HCT116 (cell line): ENCODE data around the gene CNTN5.

ENCODE experiments used
- ELF1 ChIP-seq: IDR thresholded peaks from 2 replicates; pipeline ENCODE4 v1.6.1; 2012; ENCODE audit warnings: low read depth, borderline replicate concordance
- EZH2 ChIP-seq: fragments of 200-600 bp; sonication (generic); IDR thresholded peaks from 2 replicates; pipeline ENCODE4 v1.6.1; 2017; ENCODE audit warnings: antibody characterized with exemption, mixed run types
- SP1 ChIP-seq: IDR thresholded peaks from 2 replicates; pipeline ENCODE4 v1.6.1; 2012; ENCODE audit warnings: low read depth

DNA sequence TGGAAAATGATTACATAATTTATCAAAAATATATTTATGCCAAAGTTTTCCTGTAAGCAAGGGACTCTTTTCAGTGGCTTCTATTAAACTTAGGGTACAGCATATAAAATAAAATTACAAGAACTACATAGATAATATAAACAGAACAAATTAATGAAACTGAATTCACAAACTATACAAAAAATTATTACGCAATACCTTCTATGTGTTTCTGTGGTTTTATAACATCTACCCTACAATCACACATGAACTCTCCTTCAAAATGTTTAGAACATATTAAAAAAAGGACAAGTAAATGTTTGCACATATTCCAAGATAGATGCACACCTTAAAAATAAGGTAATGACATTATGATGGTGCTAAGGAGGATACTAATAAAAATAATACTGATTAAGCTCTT, 235.9 kb downstream of the CNTN5 start:
- no peak for TF ChIP-seq SP1
- no peak for TF ChIP-seq ELF1
- TF ChIP-seq EZH2 = no peak
